Stimulated activated naive CD8-positive, alpha-beta T cell treated with anti-CD3 and anti-CD28 coated beads, Interleukin-15, Interleukin-2, amounts not matched to agents 100 U/mL and 50 U/mL, for 24 hours (primary cell): Measurements from ENCODE around the gene MFAP2.
A peak's percentile ranks its signal among the peaks of the same experiment; 100 is the strongest.

ENCODE experiments used
- ATAC-seq: fragments of 150-1000 bp; cut with Tn5 transposase; one replicate; pipeline ENCODE4 v1.10.0; 2021
- DNase-seq: peaks from one replicate; pipeline ENCODE4 v3.0.0; 2021

The MFAP2 gene

GRCh38 chr1:16980473-16981268, at the start of gene MFAP2:
MFAP2 (minus strand) TSS chr1:16980620; CDS start chr1:16978273, 2,347 bp downstream.
- DNase-seq (peak; percentile 26), ATAC-seq (peak; percentile 7)

- DNase-seq (no peak), ATAC-seq (no peak)
Observed at GRCh38 chr1:17030206-17030605, 49.8 kb upstream of the MFAP2 start.

GRCh38 chr1:17028662-17029188, 48.3 kb upstream of the MFAP2 start:
- DNase-seq, result no peak
- ATAC-seq, result no peak

- ATAC-seq (no peak), DNase-seq (no peak)
Observed at GRCh38 chr1:17027900-17028299, 47.5 kb upstream of the MFAP2 start.

- no peak for DNase-seq
- no peak for ATAC-seq
Observed at GRCh38 chr1:17027403-17027802, 47.0 kb upstream of the MFAP2 start.

- ATAC-seq (no peak), DNase-seq (no peak)
Observed at GRCh38 chr1:17024721-17025120, 44.3 kb upstream of the MFAP2 start.

GRCh38 chr1:17023573-17023972, 43.2 kb upstream of the MFAP2 start:
- DNase-seq, result no peak
- ATAC-seq, result no peak

- no peak for DNase-seq
- ATAC-seq, result no peak
Observed at GRCh38 chr1:17023102-17023501, 42.7 kb upstream of the MFAP2 start.

- no peak for DNase-seq
- ATAC-seq, result no peak
Observed at GRCh38 chr1:17021896-17022295, 41.5 kb upstream of the MFAP2 start.

GRCh38 chr1:17020502-17020901, 40.1 kb upstream of the MFAP2 start:
- ATAC-seq, result no peak
- no peak for DNase-seq

GRCh38 chr1:17018849-17019248, 38.4 kb upstream of the MFAP2 start:
- ATAC-seq (no peak), DNase-seq (no peak)

GRCh38 chr1:17017435-17017834, 37.0 kb upstream of the MFAP2 start:
- ATAC-seq (no peak), DNase-seq (no peak)

- no peak for ATAC-seq
- no peak for DNase-seq
Observed at GRCh38 chr1:17016317-17016661, 35.9 kb upstream of the MFAP2 start.

GRCh38 chr1:17014671-17015567, 34.5 kb upstream of the MFAP2 start:
- ATAC-seq (no peak), DNase-seq (no peak)

GRCh38 chr1:17013491-17014320, 33.3 kb upstream of the MFAP2 start:
- ATAC-seq (no peak), DNase-seq (no peak)

- no peak for DNase-seq
- ATAC-seq, result no peak
Observed at GRCh38 chr1:17012775-17013490, 32.5 kb upstream of the MFAP2 start.

GRCh38 chr1:17011439-17012307, 31.3 kb upstream of the MFAP2 start, which contains the start of gene ATP13A2:
ATP13A2 (minus strand) TSS chr1:17011928; CDS start chr1:17011738, 190 bp downstream.
- DNase-seq, result peak; percentile 87
- peak; percentile 97 for ATAC-seq

- ATAC-seq, result no peak
- no peak for DNase-seq
Observed at GRCh38 chr1:17011092-17011438, 30.6 kb upstream of the MFAP2 start.

GRCh38 chr1:17009706-17010105, 29.3 kb upstream of the MFAP2 start:
- ATAC-seq (no peak), DNase-seq (no peak)

- no peak for ATAC-seq
- DNase-seq, result no peak
Observed at GRCh38 chr1:17008208-17008855, 27.9 kb upstream of the MFAP2 start.
